ENCODE measurements around the gene TSC1. TPM values are rescaled to one million over a fixed set of nuclear protein-coding genes. Genes with fewer than 3 reads are reported as not detected.

TSC1 gene
- total and polyA plus RNA-seq, 2 donors (not counting 3 experiments of a cell fraction or from before 2014, with no cell fraction given) = 43.9 to 51.2 TPM

DNA sequence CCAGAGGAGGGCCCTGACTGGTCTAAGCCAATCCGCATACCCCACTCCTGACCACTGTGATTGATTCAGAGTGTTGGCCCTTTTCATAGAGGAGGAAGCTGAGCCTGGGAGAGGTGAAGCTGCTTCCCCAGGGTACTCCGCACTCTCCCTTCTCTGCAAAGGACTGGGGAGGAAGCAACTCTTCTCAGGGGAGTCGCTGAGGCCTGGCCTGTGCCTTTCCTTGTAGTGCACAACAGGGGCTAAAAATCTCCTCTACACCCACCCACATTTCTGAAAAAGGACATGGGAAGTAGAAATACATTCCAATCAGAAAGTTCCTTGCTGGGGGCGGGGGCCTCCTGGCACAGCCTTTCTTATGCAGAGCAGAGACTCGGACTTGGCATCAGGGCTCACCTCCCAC, 88.5 kb downstream of the TSC1 start:
- no peaks in the 10 kb centered on the region for H3K36me3 ChIP-seq (ENCODE audit: control insufficient read depth in 2 of 2, extremely low read depth in 1 of 2, insufficient read depth in 2 of 2, low read length in 2 of 2)
- H4K20me1 ChIP-seq (replicated peaks; ENCODE audit: control insufficient read depth, extremely low read depth, insufficient read depth, low read length) = no peaks in the 10 kb centered on the region
- DNase-seq (ENCODE audit: low read depth, low spot score) = no peak
- no peak overlapping the region for H3K4me3 ChIP-seq (replicated peaks in 1 of 3; ENCODE audit: insufficient read depth in 1 of 3, low read depth in 1 of 3, low read length in 3 of 3)
- POLR2A ChIA-PET = no interaction called here
- H3K79me2 ChIP-seq (ENCODE audit: control insufficient read depth, insufficient read depth, low read length) = no peaks in the 10 kb centered on the region
- no peaks in the 10 kb centered on the region for H3K27me3 ChIP-seq (ENCODE audit: control insufficient read depth in 2 of 2, insufficient read depth in 2 of 2, low read length in 2 of 2)
- dilution Hi-C loops (cut with MboI; ENCODE audit: extremely low pct_ligation_motif_present, low sequenced_read_pairs) = no loop called here
- no peak overlapping the region for H3K27ac ChIP-seq (ENCODE audit: insufficient read depth, low read depth, low read length)
- no peak overlapping the region for H3K9ac ChIP-seq (replicated peaks; ENCODE audit: extremely low read depth, insufficient read depth, low read length)
- no peak overlapping the region for H2AFZ ChIP-seq (ENCODE audit: low read depth, low read length)
- intact Hi-C loops (cut with micrococcal nuclease) = no loop called here
- H3K9me1 ChIP-seq (replicated peaks; ENCODE audit: control insufficient read depth, extremely low read depth, insufficient read depth, low read length) = no peaks in the 10 kb centered on the region
- H3K4me2 ChIP-seq (ENCODE audit: insufficient read depth, low read length) = no peak overlapping the region
- no peaks in the 10 kb centered on the region for H3K4me1 ChIP-seq (ENCODE audit: control insufficient read depth, extremely low read depth, insufficient read depth, low read length)
- CTCF ChIA-PET = no interaction called here
- H3K9me3 ChIP-seq (replicated peaks; ENCODE audit: control insufficient read depth, insufficient read depth, low read length) = no peaks in the 10 kb centered on the region
- no peak for FAIRE-seq
- TF ChIP-seq FOS (IDR thresholded peaks at IDR 0.05; ENCODE audit: borderline replicate concordance, insufficient read depth, low read length) (no peak), GATA2 (IDR thresholded peaks at IDR 0.05; ENCODE audit: insufficient read depth, insufficient read length, low read depth, low read length) (no peak), MYC (IDR thresholded peaks at IDR 0.05; ENCODE audit: low read depth, low read length) (no peak), EZH2 (IDR thresholded peaks at IDR 0.05; ENCODE audit: borderline replicate concordance, low read depth, low read length, severe bottlenecking) (no peak), POLR2AphosphoS5 (IDR thresholded peaks at IDR 0.05; ENCODE audit: insufficient read depth, low read depth, low read length) (no peak), JUN (IDR thresholded peaks at IDR 0.05; ENCODE audit: borderline replicate concordance, insufficient read depth, insufficient read length, low read depth) (no peak), POLR2A (IDR thresholded peaks at IDR 0.05; ENCODE audit: low read depth, low read length) (no peak)
- TF ChIP-seq, protein P1, sequence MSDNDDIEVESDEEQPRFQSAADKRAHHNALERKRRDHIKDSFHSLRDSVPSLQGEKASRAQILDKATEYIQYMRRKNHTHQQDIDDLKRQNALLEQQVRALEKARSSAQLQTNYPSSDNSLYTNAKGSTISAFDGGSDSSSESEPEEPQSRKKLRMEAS (IDR thresholded peaks at IDR 0.05; ENCODE audit: insufficient read depth, insufficient read length) = no peak
- TF ChIP-seq, protein P2, sequence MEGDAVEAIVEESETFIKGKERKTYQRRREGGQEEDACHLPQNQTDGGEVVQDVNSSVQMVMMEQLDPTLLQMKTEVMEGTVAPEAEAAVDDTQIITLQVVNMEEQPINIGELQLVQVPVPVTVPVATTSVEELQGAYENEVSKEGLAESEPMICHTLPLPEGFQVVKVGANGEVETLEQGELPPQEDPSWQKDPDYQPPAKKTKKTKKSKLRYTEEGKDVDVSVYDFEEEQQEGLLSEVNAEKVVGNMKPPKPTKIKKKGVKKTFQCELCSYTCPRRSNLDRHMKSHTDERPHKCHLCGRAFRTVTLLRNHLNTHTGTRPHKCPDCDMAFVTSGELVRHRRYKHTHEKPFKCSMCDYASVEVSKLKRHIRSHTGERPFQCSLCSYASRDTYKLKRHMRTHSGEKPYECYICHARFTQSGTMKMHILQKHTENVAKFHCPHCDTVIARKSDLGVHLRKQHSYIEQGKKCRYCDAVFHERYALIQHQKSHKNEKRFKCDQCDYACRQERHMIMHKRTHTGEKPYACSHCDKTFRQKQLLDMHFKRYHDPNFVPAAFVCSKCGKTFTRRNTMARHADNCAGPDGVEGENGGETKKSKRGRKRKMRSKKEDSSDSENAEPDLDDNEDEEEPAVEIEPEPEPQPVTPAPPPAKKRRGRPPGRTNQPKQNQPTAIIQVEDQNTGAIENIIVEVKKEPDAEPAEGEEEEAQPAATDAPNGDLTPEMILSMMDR (IDR thresholded peaks at IDR 0.05; ENCODE audit: extremely low read depth in 1 of 2, insufficient read depth in 1 of 2, low read depth in 1 of 2, low read length in 2 of 2) = no peak
- BruUV-seq (replicated peaks) = no TSS peak
